G401.6 (cell line): ENCODE data around the gene CTXND1.

ENCODE experiments used
- FAIRE-seq: peaks from 2 replicates; lab custom pipeline; 2012; peaks lifted over from hg19 to GRCh38; lab: Jason Lieb, UNC

CTXND1 gene

DNA sequence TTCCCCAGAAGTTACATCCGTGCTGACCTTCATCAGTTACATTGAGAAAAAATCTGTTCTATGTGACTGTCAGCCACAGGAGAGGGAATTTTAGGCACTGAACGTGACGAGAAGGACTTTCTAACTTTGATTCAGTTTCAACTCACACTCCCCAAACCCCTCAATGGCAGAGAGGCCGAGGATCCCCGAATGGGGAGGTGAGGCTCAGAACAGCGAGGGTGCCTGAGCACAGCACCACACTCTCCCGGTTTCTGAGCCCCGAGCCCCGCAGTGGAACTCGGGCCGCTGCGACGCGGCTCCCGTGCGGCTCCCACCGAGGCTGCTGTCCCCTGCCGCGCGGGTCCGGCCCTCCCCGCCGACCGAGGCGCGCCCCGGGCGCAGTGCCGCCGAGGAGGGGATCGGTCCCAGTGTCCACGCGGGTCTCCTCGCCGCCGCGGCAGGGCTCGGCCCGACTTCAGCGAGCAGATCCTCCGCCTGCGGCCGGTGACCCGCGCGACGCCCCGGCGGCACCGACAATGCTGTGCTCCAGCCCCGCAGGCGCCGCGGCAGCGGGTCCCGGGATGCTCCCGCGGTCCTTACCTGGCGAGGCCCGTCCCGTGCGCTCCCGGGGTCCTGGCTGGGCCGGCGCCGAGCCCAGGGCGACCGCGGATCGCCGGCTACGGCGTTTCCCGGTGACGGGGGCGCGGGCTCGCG, 439 bp downstream of the CTXND1 start:
- FAIRE-seq = no peak

DNA sequence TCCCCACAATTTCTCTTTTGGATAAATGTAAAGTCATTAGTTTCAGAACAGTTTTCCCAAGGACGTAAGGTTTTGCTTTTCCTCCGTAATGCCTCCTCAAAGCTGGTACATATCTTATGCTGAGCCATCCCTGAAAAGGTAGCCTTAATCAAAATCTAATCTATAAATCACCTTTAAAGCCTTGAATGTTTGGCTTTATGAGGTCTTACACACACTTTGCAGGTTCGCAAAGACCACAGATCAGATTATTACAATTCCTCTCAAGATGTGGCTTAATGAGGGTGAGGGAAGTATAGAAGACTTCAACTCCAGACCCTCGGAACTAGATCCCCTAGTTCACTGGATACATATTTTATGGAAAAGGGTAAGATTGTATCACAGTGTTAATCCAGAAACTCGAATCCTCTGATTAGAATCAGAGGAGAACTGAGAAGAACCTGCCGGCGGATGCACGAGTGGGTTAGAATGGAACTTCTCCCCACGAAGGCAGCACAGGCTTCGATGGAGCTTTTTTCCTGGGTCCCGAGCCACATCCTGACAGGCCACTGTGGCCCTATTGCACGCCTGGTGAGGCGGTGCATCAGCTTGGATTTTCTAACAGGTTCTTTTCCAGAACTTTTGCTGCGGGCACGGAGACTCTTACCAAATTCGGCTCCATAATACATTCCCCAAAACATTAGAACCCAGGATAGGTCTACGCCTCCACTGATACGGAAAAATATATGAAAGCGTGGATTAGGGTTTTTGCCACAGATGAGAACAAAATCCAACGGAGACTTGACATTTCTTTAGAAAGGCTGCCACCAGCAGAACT, 1.2 kb downstream of the CTXND1 start:
- no peak for FAIRE-seq

DNA sequence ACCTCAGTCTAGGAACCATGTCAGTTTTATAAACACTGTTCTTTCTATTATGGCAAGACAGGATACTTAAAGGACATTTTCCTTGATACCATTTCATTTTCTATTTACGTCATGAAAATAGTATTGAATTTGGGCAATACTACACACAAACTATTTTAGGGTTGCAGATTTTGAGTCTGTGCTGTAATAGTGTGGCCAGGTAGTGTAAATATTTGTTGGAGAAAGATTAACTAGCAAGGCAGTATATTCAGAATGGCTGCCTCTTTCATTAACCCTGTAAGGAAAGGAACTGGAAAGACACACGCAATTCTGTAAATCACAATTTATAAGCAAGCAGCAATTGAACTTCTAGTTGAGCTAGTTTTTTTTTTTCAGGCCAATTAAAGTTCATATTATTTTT, 2.0 kb downstream of the CTXND1 start:
- no peak for FAIRE-seq

DNA sequence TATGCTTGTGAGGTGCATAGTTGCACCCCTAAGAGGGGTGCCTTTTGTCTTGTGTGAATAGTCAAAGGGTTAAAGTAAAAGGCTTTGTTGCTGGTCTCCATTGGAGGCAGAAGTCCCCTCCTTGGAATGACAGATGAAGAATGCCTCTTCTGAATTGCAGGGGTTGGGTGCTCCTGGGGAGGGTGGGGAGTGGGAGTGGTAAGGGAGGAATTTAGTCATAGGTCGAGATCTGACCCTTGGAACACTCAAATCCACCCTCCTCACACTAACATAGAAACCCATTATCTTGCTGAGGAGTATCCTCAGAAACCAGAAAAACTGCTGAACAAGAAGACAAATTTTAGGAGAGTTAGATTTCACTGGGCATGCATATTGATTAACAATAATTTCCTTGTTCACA, 4.7 kb downstream of the CTXND1 start:
- no peak for FAIRE-seq

DNA sequence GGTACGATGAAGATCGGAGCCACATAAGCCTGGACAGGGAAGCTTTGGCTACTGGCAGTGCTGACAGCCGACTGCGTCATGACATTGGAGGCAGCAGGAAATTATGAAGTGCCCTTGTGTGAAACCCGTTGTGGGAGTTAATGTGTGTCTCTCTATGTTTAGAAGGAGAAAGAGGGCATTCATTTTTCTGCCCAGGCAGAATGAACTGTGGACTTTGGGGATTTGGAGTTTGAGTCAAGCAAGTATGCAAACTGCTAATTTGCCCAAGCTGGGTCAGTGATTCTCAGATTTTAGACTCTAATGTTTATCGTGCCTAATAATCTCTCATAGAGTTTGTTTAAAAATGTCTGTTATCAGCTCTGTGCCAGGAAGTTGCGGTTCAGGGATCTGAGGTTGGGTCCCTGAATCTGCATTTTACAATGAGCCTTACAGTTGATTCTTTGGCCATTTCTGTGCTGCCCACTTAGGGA, 5.6 kb downstream of the CTXND1 start:
- no peak for FAIRE-seq

DNA sequence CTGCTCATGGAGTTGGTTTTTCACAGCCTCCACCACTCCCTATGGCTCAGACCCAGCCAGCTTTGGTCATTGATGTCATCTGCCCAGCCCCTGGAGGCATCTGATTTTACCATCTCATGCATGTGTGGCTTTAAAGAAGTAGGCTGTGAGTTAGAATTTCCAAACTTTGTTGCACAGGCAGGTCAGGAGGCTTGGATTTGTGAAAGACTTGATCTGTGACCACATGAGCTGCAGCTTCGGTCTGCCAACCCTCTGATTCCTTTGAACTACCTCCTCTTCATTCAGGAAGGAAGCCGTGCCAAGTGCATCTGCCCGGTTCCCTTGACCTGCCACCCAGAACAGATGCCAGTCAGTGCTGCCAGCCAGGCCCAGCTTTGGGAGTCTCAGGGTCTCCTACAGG, 9.2 kb downstream of the CTXND1 start:
- no peak for FAIRE-seq

DNA sequence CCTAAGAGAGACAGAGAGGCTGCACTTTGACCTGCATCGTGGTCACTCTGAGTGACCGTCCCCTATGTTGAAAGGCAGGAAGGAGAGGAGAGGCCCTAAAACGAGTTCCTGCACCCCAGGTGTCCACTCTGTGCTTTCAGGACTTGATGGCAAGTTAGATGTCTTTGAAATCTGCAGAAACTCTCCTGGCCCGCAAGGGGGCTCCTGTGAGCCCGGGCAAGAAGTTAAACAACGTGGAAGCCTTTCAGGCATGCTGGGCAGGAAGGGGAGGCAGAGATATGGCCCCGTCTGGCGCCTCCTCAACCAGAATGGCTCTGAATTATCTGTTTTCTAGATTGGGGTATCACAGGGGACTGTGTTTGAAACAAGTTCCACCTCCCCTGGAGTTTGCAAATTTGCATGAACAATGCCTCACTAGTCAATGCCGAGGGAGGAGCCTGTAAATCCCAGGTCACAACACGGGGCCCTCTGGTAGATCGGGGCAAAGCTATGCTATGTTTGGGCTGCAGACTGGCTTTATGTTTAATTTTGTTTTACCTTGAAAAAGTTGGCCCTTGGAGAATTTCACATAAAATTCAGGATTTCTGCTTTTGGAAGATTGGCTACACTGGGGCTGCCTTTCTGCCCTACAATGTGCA, 9.8 kb downstream of the CTXND1 start:
- FAIRE-seq = no peak

DNA sequence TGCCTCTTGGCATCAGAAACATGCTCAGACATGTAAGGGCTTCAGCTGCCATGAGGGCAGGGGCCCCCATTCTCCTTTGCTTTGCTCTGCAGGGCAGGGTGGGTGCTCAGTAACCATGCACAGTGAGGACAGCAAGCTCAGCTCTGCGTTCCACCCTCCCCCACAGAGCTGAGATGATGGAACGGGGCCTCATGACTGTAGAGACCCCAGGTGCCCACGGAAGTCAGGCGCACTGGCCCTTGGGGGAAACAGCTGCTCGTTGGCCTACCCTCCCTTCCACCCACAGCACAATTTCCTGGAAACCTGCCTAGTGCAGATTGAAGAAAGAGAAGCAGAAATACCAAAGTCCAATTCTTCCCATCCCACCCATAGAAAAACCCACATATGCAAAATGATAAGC, 10.5 kb downstream of the CTXND1 start:
- no peak for FAIRE-seq

DNA sequence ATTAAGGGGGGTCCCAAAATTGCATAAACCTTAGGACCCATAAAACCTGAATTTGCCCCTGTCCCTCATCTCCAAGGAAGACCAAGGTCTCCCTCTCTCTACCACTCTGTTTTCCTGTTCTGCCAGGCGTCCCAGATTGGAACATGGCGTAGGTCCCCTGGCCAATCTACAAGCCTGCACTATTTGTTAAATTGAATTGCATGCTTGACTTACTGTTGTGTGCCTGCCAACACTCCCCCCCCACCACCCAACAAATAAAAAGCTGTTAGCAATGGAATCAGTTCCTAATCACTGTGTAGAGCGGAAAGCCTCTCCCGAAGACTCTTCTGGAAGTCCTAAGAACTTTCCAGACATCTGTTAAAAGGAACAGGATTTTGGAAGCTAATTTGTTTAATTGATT, 11.7 kb downstream of the CTXND1 start:
- FAIRE-seq = no peak

DNA sequence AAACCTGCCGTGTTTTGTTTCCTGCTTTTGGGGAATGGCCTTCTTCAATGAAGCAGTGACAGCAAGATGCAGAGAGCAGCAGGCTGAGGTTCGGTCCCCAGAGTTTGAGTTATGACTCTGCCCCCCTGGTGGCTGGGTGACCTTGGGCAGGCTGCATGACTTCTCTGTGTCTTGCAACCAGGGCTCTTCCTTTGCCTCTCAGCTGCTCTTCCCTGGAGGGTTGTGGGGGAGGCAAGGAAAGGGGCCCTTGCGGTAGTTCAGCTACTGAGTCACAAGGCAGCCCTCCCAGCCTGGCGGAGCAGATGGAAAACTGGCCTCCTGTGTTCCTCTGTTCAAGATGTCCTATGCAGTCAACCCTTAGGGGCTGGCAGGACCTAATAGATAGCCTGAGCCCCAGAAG, 17.1 kb downstream of the CTXND1 start:
- FAIRE-seq = no peak

DNA sequence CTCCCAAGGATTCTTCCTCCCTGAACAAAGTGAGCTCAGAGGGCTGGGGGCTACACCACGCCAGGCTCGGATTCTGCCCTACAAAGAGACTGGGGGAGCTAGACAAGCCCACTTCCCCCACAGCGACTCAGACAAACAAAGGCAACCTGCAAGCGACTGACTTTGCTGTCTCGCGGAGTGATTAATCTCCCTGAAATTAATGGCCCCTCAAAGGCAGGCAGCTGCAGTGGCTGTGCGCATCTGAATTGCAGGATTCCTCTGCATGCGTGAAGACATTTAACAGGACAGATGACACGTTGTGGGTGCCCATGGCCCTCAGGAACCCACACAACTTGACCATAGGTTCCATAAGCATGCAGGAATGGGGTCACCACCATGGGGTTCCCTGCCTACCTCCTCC, 18.4 kb downstream of the CTXND1 start:
- FAIRE-seq = no peak

DNA sequence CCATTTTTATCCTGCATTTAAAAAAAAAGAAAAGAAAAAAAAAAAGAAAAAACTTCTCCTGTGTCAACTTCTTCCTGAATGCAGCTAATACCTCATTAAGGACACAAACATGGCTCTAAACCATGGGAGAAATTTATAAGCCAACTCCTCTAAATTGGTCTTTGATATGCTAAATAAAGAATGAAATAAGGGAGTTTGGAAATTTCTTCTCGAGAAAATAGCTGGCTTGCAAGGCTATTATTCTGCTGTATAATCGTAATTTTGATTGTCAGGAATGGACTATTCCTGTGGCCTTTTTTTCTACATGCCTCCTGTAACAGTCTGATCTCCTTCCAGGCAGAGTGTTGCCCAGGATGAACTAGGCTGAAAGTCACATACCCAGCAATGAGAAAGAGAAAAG, 20.6 kb downstream of the CTXND1 start:
- FAIRE-seq = no peak

DNA sequence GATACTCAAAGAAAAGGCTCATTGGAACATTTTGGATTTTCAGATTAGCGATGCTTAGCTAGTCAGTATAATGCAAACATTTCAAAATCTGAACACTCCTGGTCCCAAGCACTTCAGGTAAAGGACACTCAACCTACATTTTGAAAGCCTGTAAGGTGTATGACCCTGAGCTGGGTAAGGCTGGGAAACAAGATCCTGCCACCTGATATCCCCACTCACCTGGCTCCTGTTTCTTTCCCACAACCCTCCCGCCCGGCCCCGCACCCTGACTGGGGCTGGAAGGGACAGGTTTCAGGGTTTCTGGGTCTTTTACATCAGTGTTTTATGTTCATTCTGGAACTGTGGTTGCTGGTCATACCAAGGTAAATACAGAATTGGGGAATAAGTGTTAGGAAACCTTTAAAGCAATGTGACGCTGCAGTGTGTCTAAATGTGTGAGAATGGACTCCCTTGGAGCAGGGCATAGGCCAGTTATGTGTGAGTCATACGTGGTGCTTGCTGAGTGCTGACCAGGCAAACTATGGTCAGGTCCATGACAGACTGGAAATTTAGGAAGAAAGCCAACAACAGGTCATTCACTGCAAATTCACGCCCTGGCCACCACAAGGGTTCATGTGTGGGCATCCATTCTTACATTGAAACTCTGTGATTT, 22.9 kb downstream of the CTXND1 start:
- no peak for FAIRE-seq

DNA sequence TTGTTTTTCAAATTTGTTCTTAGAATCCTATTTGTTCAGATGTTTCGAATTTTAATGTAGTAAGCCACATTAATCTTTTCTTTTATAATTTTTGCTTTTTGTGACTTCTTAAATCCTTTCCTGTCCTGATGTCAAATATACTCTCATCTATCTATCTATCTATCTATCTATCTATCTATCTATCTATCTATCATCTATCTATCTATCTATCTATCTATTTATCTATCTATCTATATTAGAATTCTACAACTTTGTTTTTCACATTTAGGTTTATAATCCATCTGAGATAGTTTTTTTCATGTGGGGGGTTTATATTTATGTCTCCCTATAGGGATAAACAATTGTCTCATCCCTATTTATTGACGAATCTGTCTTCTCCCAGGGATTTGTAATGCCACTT, 32.1 kb downstream of the CTXND1 start:
- FAIRE-seq = no peak

DNA sequence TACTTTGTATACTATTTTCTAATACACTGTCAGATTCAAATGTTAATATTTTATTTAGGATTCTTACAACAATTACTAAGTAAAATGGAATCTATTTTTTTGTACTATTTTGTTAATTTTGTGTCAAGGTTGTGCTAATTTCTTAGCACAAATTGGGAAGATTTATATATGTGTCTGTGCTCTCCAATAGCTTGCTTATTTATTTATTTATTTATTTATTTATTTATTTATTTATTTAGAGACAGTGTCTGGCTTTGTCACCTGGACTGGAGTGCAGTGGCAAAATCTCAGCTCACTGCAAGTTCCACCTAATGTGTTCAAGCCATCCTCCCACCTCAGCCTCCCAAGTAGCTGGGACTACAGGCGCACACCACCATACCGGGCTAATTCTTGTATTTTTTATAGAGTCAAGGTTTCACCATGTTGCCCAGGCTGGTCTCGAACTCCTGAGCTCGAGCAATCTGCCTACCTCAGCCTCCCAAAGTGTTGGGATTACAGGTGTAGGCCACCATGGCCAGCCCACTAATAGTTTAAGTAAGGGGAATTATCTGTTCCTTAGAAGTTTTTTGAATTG, 34.6 kb downstream of the CTXND1 start:
- FAIRE-seq = no peak

DNA sequence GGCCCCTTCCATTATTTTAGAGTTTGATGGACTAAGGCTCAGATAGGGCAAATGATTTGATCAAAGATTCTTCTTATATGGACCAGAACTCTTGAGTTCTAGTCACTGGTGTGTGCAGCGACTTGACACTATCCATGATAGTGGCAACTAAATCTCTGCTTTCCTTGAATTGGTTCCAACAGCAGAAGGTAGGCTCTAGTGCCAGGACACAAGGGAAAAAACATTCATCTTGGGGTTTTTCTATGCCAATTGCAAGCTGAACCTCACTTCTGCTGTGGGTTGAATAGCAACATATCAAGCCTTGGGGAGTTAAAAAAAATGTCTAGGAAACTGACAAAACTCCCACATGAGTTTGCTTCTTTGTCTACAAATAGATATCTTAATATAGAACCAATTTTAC, 35.1 kb downstream of the CTXND1 start:
- no peak for FAIRE-seq

DNA sequence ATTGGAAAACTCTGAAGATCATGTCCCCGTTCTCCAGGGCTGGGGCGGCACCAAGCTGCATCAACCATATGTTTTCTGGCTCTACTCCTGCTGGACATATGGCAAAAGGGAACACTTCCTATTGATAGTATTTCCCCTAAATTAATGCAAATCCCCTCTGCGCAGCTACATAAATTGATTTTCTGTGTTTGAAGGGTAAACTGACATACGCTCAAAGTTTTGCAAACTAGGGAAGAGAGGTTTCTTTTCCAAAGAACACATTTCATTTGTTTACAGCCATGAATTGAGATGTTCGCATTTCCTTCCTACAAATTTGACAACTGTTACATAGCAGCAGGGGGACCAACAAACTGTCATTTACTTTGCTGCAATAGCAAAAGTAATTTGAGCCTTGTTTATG, 35.9 kb downstream of the CTXND1 start:
- no peak for FAIRE-seq

DNA sequence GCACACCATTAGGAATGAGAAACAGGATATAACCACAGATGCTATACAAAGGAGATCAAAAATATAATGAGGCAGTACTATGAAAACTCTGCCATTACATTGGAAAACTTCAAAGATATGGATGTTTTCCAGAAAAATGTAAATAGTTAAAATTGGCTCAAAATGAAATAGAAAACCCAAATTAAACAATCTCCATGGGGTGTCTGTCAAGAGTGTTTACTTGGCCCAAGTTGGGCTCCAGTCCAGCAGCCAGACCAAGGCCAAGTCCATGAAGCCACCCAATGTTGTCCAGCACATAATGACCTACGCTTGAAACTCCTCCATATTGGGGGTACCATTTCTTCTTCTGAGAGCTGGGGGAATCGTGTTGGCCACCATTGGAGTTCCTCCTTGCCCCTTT, 37.1 kb downstream of the CTXND1 start:
- no peak for FAIRE-seq

DNA sequence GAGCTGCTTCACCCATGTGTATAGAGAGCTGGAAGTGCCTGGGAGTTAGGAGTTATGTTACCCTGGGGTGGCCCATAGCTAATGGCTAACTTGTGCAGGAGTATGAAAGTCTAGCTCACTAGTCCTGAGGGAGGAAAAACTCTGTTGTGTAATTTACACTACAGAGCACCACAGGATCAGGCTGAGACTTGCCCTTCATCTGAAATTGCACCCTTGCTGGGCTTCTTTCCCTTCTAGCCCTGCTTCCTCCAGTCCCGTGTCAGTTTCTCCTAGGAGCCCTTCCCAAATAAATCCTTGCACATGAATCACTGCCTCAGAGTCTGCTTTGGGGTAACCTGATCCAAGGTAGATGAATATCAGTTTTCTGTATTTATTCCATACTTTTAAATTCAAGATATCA, 40.0 kb downstream of the CTXND1 start:
- FAIRE-seq = no peak

DNA sequence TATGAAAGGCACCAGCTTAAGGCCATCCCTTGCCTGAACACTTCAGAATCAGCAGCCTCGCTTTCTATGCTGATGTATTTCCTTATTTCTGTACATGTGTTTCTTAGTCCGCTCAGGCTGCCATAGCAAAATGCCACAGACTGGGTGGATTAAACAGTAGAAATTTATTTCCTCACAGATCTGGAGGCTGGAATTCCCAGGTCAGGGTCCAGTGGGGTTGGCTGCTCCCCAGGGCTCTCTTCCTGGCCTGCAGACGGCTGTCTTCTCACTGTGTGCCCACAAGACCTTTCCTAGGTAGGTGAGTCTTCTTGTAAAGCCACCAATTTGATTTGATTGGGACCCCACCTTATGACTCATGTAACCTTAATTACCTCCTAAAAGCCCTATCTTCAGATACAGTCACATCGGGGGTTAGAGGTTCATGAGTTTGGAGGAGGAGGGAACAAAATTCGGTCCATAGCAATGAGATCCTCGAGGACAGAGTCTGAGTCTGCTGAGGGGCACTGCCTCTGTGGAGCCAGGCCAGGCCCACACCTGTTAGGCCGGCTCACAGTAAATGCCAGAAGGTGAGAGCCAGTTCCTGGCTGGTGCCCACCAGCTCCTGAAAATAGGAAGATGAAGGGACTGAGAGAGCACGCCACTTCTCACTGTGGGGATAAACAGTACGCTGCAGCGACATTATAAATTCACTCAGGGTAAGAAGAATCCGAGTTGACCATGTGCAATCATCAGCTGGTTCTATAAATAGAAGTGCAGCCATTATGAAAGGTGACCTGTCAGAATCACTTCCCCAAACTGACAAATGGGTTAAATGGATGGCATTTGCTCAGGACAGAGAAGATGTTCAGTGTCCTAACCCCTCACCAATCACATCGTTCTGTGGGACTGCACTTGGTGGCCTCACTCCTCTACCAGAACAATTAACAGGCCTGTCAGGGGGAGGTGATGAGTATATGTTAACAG, 41.1 kb downstream of the CTXND1 start:
- no peak for FAIRE-seq
